NCI-H1048 (cell line): Measurements from ENCODE around the gene ALDH3B2.

Experiments
- DNase-seq: peaks from one replicate; lab custom pipeline; 2025; lab: John Stamatoyannopoulos, UW

Gene ALDH3B2

DNA sequence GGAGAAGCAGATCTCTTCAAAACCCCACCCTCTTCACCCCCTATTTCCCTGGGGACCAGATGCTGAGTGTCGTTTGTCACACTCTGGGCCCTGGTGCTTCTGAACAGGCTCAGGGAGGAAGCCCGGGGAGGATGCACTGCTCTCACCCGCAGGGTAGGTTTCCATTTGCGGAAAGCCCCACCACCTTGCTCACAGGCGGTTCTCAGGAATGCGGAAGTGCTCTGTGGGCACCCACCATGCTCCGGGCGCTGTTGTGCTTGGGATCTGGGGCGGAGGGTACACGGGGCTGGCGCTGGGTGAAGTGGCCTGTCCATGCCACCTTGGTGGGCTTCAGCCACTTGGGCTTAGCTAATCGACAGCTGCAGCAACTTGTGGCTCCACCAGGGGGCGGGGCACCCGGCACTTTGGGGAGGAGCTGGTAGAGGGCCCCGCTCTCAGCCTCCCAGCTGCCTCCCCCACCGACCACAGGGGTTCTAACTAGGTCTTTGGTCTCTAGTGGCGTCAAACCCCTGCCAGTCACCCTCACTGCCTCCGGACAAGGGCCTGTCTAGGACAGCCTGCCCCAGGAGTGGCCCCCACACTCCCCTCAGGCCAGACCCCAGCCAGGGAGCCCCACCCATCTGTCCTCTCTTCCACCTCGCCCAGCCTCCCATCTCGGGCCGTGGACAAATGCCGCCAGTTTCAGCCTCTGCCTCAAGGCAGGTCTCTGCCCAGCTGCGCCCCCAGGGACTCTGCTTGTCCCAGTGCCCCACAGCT is 60.3 kb downstream of the ALDH3B2 start:
- DNase-seq, result no peak

DNA sequence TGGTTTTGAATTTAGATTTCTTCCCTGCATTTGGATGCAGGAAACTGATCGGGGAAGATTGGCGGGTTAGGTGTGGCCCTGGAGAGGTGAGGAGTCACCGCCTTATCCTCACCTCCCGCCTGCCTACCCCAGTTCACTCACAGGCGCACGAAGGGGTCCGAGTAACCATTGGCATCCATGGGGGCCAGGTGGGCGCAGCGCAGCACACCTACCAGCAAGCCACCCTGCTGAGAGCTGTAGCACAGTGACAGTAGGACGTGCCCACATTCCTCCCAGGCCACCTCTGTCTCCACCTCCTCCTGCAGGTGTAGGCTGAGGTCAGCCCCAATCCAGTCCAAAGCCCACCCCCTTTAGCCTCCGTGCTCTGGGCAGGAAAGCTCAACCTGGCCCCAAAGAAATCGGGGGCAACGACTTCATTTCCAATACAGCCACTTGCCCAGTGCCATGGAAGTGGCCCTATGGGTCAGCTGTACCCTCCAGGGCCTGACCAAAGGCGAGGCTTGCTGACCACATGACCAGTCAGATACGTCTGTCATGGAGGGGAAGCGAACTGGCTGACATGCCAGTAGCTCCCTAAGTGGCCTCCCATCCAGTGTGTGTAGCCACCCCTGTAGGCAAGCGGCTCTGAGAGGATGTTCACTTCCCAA is 61.0 kb downstream of the ALDH3B2 start:
- no peak for DNase-seq

DNA sequence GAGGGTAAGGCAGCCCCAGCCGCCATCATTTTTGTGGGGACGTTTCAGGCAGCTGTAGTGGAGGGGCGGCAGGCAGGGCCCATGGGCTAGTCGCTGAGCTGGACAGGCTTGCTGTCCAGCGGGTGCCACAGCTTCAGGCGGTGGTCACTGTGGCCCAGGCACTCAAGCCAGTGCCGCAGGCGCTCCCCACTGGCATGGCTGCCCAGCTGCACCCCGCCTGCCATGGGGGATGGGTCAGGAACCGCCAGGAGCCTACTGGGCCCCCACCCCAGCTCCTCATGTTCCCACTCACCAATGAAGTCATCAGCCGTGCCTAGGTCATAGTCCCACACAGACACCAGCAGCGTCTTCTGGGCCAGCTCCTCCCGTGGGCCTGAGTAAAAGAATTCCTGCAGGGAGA is 61.7 kb downstream of the ALDH3B2 start:
- no peak for DNase-seq
